ENCODE data around the gene ZNF329. TPM values are rescaled to one million over a fixed set of nuclear protein-coding genes. Genes with fewer than 3 reads are reported as not detected.

The ZNF329 gene
- total and polyA plus RNA-seq, 9 of the 15 experiments (the other 6 are each of a cell fraction or from before 2014, with no cell fraction given) = 0.21 to 3.6 (median 2.2) TPM

- Histone ChIP-seq H3K4me2 (ENCODE audit: insufficient read depth, low read length) (no peak overlapping the region), H3K9me1 (ENCODE audit: control insufficient read depth, insufficient read depth, low read length) (no peaks in the 10 kb centered on the region), H4K20me1 (replicated peaks; ENCODE audit: control insufficient read depth, insufficient read depth, low read length) (no peaks in the 10 kb centered on the region), H2AFZ (ENCODE audit: low read depth, low read length) (no peak overlapping the region), H3K79me2 (ENCODE audit: control insufficient read depth, insufficient read depth, low read length) (no peaks in the 10 kb centered on the region), H3K4me1 (replicated peaks in 1 of 2; ENCODE audit: control insufficient read depth in 2 of 2, insufficient read depth in 2 of 2, low read length in 2 of 2) (no peaks in the 10 kb centered on the region; a peak in 1 of 5 replicates), H3K27ac (ENCODE audit: extremely low read depth, low read depth, low read length) (no peak overlapping the region), H3K36me3 (ENCODE audit: control insufficient read depth, insufficient read depth, low read length) (no peaks in the 10 kb centered on the region), H3K9ac (ENCODE audit: insufficient read depth in 1 of 2, low read depth in 2 of 2, low read length in 2 of 2) (no peak overlapping the region), H3K4me3 (no peak overlapping the region), H3K9me3 (replicated peaks; ENCODE audit: control insufficient read depth, insufficient read depth, low read depth, low read length) (peaks cover 9% of the 10 kb centered on the region), H3K27me3 (ENCODE audit: control insufficient read depth in 2 of 2, insufficient read depth in 2 of 2, low read length in 2 of 2) (no peaks in the 10 kb centered on the region)
- ChIA-PET CTCF (ENCODE audit: low intra/inter-chr PET ratio) (no interaction called here), POLR2A (no interaction called here)
- ATAC-seq (no peak), FAIRE-seq (no peak), DNase-seq (ENCODE audit: extremely low read depth in 1 of 4, low spot score in 3 of 4) (no peak)
- in situ Hi-C loops (cut with MboI) = no loop called here
- BruUV-seq (replicated peaks) = no TSS peak
- WGBS (ENCODE audit: insufficient coverage, low coverage, missing lambda C conversion rate) = 26% methylated on average over 18 of the region's 77 CpGs
- intact Hi-C loops (cut with micrococcal nuclease) = no loop called here
- TF ChIP-seq RBBP5 (IDR thresholded peaks at IDR 0.05; ENCODE audit: borderline replicate concordance, insufficient read depth, low read length, poor library complexity, severe bottlenecking) = no peak
- TF ChIP-seq ZBTB12 (CRISPR knock-in tag; IDR thresholded peaks at IDR 0.05) = no peak
- no peak for TF ChIP-seq ZNF217 (CRISPR knock-in tag; IDR thresholded peaks at IDR 0.05)
- TF ChIP-seq ZSCAN32 (CRISPR knock-in tag; IDR thresholded peaks at IDR 0.05) = no peak
- no peak for TF ChIP-seq PTRF (tag; IDR thresholded peaks at IDR 0.05)
- no peak for TF ChIP-seq ZNF644 (tag; IDR thresholded peaks at IDR 0.05; ENCODE audit: low read depth)
- TF ChIP-seq ZNF696 (CRISPR knock-in tag; conservative IDR thresholded peaks at IDR 0.05) = no peak
- no peak for TF ChIP-seq CHD2 (IDR thresholded peaks at IDR 0.05; ENCODE audit: low read depth, low read length)
- TF ChIP-seq SAP30 (IDR thresholded peaks at IDR 0.05; ENCODE audit: borderline replicate concordance, insufficient read depth, low read depth, low read length, poor library complexity, severe bottlenecking) = no peak
- TF ChIP-seq, protein P1, sequence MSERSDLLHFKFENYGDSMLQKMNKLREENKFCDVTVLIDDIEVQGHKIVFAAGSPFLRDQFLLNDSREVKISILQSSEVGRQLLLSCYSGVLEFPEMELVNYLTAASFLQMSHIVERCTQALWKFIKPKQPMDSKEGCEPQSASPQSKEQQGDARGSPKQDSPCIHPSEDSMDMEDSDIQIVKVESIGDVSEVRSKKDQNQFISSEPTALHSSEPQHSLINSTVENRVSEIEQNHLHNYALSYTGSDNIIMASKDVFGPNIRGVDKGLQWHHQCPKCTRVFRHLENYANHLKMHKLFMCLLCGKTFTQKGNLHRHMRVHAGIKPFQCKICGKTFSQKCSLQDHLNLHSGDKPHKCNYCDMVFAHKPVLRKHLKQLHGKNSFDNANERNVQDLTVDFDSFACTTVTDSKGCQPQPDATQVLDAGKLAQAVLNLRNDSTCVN (CRISPR knock-in tag; IDR thresholded peaks at IDR 0.05) = no peak
- no peak for TF ChIP-seq RREB1 (CRISPR knock-in tag; IDR thresholded peaks at IDR 0.05)
- TF ChIP-seq NR2F6 (CRISPR knock-in tag; IDR thresholded peaks at IDR 0.05) = no peak
- no peak for TF ChIP-seq NCOA6 (IDR thresholded peaks at IDR 0.05)
These were observed 32.6 kb downstream of the ZNF329 start for GRCh38 chr19:58117841-58118575.

All from K562 (cell line).